GM15510 (cell line): ENCODE measurements around the gene WDR86.

Experiments used
- POLR2A ChIP-seq: IDR thresholded peaks from 3 replicates; pipeline ENCODE4 v1.6.1; 2011; ENCODE audit warnings: borderline replicate concordance; ENCODE audit not compliant: insufficient read length; ENCODE audit errors: extremely low read depth

Gene WDR86

DNA sequence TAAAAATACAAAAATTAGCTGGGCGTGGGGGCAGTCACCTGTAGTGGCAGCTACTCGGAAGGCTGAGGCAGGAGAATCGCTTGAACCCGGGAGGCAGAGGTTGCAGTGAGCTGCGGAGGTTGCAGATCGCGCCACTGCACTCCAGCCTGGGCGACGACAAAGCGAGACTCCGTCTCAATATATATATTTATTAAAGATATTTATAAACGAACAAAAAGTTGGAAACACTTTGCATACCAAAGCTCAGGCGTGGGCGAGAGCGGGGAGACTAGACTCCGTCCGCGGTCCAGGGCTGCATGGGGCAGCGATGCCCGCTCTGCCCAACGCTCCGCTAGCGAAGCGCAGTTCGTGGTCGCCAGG lies 38.0 kb upstream of the WDR86 start:
- no peak for TF ChIP-seq POLR2A

DNA sequence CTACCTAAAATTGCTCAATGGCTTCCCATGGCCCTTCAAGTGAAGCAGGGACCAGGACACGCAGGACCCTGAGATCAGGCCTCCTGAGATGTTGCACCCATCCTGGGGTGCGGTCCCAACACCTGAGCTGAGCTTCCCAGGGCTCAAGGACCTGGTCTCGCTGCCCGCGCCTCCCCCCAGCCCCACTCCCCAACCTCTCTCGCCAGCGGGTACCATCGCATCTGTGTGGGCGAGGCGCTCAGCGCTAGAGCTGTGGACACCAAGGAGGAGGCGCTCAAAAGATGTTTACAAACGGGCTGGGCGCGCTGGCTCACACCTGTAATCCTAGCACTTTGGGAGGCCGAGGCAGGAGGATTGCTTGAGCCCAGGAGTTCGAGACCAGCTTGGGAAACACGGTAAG lies 37.5 kb upstream of the WDR86 start:
- no peak for TF ChIP-seq POLR2A

DNA sequence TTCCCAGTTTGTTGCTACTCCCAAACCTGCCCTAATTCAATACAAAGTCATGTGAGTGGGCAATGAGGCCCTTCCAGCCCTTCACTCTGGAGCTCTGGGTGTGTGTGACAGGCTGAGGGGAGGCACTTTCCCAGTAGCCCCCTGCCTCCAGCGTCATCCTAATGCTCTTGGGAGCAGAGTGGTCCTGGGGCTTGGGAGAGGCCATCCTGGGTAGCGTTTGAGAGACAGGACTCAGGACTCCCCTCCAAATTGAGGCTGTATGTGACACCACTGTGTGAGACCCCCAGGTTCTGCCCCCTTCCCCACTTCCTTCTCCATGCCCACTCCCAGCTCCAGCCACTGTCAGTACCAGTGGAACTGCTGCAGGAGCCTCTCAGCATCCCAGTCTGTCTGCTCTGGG lies 36.6 kb upstream of the WDR86 start:
- no peak for TF ChIP-seq POLR2A

DNA sequence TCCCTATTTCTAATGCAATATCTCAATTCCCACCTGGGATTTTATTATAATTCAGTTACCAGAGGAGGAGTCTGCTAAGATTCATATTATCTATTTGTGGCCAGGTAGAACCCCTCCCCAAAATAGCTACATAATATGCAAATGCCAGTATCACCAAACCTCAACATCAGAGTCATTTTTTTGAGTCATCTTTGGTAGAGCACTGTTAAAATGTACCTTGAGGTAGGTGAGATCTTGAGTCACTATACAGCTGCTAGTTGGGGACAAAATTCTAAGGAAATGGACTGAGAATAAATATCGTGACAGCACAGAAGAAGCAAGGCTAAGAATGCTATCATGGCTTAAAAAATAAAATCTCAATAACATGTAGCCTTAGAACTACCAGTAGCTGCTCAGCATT lies 34.8 kb upstream of the WDR86 start:
- TF ChIP-seq POLR2A = no peak

DNA sequence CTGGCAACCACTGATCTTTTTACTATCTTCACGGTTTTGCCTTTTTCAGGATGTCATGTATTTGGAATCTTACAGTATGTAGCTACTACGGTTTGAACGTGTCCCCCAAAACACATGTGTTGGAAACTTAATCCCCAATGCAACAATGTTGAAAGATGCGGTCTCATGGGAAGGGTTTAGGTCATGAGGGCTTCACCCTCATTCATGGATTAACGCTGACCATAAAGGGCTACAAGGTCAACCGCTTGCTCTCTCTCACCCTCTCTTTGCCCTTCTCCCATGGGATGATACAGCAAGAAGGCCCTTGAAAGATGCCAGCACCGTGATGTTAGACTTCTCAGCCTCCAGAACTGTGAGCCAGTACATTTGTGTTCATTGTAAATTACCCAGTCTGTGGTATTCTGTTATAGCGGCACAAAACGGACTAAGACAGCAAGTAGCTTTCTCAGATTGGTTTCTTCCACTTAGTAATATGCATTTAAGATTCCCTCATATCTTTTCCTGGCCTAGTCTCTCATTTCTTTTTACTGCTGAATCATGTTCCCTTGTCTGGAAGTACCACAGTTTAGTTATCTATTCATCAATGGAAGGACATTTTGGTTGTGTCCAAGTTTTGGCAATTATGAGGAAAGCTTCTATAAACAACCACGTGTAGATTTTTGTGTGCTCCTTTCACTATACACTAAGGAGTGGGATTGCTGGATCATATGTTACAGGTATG lies 33.1 kb upstream of the WDR86 start:
- TF ChIP-seq POLR2A = no peak

DNA sequence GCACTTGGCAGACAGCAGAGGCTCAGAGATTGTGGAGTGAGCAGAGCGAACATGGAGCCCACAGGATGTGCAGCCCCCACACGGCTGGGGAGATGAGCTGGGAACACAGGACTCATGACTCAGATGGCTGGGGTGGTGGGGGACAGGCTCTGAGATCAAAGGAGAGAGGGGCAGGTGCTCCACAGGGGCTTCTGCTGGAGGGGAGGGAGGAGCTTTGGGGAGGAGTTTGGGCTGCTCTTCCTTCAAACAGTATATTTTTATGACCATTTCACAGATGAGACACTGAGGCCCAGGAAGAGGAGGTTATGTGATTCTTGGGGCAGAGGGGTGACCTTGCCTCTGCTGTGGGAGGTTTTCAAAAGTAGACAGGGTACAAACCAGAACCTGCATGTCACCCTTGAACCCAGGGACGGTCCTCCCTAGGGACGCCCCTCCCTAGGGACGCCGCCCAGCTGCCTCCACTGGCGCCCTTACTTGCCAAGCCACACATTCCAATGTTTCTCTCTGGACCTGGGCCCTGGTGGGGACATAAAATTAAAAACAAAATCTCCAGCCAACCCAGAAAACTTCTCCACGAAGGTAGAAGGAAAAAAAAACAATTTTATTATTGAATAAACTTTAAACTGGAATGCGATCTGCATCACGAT lies 31.1 kb upstream of the WDR86 start:
- no peak for TF ChIP-seq POLR2A

DNA sequence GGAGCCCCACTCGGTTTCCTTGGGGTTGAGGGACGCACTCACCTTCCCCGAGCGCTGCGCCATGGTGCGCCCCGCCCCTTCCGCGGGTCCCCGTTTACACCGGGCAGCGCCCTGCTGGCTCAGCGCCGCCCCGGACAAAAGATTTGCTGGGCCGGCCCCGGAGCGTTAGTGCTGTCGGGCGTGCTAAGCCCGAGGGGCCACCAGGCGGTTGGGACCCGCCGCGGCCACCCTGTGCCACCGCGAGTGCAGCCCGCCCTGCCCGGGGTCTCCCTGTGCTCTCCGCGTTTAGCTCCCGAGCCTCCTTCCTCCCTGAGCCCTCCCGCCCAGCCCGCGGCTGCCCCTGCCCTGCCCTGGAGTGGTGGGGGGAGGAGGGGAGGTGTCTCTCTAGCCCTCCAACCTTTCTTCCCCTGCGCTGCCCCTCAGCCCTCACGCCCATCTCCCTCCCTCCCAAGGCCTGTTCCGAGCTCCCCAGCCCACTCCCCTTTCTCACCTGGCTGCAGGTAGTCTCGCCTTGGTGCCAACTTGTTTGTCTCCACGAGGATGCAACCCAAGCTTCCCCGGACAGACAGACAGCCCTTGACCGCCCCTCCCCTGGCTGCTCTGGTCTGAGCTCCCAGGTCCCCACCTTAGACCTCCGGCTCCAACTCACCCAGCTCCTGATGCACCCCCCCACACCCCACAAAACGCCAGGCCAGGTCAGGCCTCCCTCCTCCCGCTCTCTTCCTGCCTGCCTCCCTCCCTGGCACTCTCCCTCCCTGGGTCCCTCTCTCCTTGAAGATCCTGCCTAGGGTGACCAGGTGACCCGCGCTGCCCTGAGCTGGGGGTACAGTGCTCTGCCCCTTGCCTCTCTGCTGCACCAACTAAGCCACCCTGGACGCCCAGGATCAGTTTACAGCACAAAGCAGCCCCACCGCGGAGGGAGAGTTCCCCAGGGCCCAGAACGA lies 30.3 kb upstream of the WDR86 start, which contains the start of gene CRYGN:
CRYGN (minus strand) TSS at position 287 of the 944 bp plus-strand sequence; CDS start at position 63, 224 bp downstream.
- TF ChIP-seq POLR2A = no peak

DNA sequence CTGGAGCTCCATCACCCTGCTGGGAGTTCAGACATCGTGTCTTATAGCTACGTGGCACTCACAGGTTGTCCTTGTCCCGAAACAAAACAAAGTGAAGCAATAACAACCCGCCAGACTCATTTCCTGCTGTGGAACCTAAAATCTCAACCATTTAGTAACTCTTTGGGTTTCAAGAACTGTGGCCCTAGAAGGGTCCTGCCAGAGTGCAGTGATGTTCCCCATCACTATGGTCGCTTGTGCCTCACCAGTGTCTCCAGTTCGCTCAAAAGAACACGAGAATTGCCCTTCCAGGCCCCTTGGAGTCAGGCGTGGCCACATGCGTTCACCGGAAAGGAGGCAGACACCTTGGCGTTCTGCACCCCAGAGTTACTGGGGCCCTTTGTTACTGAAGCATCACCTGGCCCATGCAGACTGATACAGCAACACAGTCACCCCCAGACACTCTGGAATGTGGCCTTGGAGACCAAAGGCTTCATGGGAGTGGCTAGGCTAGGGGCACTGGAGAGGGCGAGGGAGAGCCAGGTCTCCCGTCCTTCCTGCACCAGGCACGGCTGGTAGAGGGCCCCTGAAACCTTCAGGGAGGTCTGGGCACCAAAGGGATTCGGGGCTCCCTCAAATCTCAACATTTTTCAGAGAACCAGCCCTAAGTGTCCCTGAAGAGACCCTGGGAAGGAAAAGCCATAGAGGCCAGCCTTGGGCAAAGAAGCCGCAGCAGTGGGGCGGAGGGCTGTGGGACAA lies 29.2 kb upstream of the WDR86 start:
- no peak for TF ChIP-seq POLR2A

DNA sequence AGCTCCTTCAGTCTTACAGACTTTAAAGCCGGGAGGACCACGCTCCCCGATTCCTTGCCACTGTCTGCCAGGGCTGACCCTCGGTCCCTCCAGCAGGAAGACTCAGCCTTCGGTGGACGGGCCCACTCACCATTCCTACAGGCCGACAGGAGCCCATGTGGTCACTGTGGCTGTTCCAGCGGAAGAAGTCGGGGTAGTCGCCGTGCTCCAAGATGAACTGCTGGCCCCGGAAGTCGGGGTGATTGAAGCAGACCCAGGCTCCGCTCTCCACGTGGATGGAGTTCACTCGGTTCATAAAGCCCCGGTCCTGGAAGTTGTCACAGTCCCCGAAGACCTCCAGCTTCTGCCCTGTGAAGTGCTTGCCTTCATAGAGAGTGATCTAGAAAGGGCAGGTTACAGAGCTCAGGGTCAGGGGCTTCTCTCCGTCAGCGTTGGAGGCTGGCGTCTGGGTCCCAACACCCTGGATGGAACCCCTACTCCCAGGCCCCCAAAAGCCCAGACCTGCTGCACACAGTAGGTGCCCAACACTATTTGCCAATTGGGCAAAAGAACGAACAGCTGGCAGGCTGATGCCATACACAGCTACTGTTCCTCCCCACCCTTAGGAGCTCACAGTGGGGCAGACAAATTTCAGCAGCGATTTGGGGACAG lies 28.2 kb upstream of the WDR86 start:
- TF ChIP-seq POLR2A = no peak

DNA sequence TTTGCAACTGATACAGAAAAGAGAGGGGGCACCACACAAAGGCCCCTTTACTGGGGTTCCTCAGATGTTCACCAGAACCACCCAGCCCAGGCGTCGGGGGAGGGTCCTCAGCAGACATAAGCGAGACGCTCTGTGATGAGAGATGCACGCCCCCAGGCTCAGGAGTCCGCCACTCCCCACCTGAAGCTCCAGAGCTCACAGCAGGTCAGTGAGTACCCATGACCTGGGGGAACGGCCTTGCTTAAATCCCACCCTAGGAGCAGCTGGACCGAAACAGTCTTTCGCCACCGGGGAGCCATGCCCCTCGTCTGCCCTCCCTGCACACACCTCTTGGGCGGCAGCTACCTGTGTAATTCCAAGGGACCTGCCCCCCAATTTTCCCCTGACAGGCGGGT lies 27.3 kb upstream of the WDR86 start:
- no peak for TF ChIP-seq POLR2A

DNA sequence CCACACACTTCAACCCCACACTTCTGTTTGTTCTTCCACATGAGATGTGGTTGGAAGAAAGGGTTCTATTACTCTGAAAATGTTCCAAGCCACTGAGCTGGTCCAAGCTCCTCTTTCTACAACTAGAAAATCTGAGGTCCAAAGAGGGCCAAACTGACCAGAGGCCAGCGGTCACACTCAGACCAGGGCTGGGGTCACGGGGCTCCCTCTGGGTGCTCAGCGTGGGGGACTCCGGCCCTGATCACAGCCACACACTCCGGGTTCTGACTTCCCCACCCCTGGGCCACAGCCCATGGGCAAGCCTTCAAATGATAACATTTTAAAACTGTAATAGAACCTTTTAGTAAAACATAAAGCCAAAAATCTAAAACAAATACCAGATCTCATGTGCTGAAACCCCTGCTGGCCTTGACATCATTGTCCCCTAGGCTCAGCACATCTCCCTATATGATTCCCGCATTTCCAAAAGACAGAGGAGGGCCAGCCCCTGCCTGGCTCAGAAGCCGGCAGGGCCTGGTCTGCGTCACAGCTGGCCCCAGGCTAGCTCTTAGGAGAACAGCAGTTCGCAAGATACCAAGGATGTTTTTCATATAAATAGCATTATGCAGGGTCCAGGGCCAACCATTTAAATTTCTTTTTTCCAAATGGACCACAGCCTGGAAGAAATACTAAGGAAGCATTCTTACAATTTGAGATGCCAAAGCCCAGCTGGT lies 26.8 kb upstream of the WDR86 start:
- no peak for TF ChIP-seq POLR2A

DNA sequence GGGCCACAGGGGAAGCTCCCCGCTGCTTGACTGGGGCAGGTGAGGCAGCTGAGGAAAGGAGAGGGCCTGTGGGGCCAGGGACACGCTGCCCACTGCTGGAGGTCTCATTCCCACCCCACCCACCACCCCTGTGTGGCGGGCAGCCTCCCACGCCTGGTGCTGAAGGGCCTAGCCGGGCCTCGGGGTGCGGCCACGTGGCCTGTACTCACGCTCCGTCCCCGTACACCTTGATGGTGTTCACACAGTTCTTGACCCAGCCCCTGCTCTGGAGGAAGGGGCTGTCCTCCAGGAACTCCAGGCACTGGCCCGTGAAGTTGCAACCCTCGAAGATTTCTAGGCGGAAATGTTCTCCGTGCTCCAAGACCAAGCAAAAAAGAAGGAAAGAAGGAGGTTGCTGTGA lies 26.1 kb upstream of the WDR86 start:
- no peak for TF ChIP-seq POLR2A

DNA sequence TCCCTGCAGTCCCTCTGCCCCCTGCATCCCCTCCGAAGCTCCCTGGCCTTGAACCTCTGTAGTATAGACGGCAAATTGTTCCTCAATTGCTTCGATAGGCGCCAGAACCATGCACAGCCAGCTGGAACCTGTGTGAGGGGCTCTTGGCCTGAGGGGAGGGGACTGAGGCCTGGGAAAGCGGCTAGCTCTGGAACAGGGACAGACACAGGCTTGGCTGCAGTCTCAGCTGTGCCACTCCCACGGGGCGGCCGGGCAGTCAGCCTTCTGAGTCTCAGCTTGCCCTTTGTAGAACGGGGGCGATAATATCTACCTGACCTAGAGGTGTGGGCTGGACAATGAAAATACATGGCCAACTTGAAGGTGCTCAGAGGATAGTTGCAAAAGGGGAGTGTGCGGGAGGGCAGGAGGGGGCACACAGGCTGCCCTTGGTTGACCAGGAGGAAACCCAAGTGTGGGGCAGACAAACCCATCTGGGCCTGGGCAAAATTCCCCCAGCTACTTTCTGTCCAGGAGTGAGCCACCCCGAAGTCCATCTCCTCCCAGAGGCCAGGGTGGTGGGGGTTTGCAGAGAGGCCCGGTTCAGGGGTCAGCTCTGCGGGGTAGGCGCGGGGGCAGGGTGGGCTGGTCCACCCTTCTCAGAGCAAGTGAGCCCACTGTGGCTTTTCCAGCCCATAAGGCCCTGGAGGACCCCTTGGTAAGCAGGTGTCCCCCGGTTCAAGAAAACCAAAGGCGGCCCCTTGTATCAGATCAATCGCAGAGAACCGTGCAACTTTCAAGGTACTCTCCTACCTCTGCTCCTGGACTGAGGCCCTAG lies 25.5 kb upstream of the WDR86 start:
- TF ChIP-seq POLR2A = no peak

DNA sequence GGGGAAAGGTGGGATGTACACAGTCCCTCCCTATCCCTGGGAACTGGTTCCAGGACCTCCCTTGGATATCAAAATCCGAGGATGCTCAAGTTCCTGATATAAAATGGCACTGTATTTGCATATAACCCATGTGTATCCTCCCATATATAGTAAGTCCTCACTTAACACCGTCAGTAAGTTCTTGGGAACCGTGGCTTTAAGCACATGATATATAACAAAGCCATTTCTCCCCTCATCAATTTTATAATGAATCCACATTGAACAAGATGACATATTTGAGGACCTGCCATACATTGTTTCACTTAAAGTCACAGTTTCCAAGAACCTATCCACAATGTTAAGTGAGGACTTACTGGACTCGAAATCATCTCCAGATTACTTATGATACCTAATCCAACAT lies 24.7 kb upstream of the WDR86 start:
- no peak for TF ChIP-seq POLR2A
